KMS-11 (cell line): ENCODE data around the gene ZBED1.

ENCODE experiments used
- H2AFZ ChIP-seq: fragments of 200-600 bp; sonication (generic); 2 replicates; pipeline ENCODE4 v1.6.1; 2016; ENCODE audit warnings: antibody characterized with exemption, mixed run types, low read depth
- H3K27ac ChIP-seq: fragments of 200-600 bp; sonication (generic); 2 replicates; pipeline ENCODE4 v1.6.1; 2016; ENCODE audit warnings: mild to moderate bottlenecking, mixed run types
- H3K27me3 ChIP-seq: fragments of 200-600 bp; sonication (generic); 2 replicates; pipeline ENCODE4 v1.6.1; 2017; ENCODE audit warnings: mild to moderate bottlenecking, low read depth, mixed run types, moderate library complexity; ENCODE audit not compliant: insufficient read depth
- H3K36me3 ChIP-seq: fragments of 200-600 bp; sonication (generic); 2 replicates; pipeline ENCODE4 v1.6.1; 2017; ENCODE audit warnings: mild to moderate bottlenecking, mixed run types; ENCODE audit not compliant: insufficient read depth
- H3K4me1 ChIP-seq: fragments of 200-600 bp; sonication (generic); 2 replicates; pipeline ENCODE4 v1.6.1; 2016; ENCODE audit warnings: mild to moderate bottlenecking, low read depth, mixed run types; ENCODE audit not compliant: poor library complexity, severe bottlenecking
- H3K4me2 ChIP-seq: fragments of 200-600 bp; sonication (generic); 2 replicates; pipeline ENCODE4 v1.7.0; 2016; ENCODE audit warnings: mild to moderate bottlenecking, mixed run types
- H3K4me3 ChIP-seq: fragments of 200-600 bp; sonication (generic); IDR thresholded peaks from 2 replicates; pipeline ENCODE4 v1.6.1; 2017; ENCODE audit warnings: low read depth, low read length, mixed read lengths; ENCODE audit not compliant: insufficient read depth
- H3K79me2 ChIP-seq: fragments of 200-600 bp; sonication (generic); 2 replicates; pipeline ENCODE4 v1.6.1; 2016; ENCODE audit warnings: low read depth, mixed run types; ENCODE audit not compliant: insufficient read depth
- H3K9ac ChIP-seq: fragments of 200-600 bp; sonication (generic); 2 replicates; pipeline ENCODE4 v1.6.1; 2016; ENCODE audit warnings: mild to moderate bottlenecking, mixed run types
- H4K20me1 ChIP-seq: fragments of 200-600 bp; sonication (generic); 2 replicates; pipeline ENCODE4 v1.6.1; 2016; ENCODE audit warnings: mild to moderate bottlenecking, mixed run types; ENCODE audit not compliant: insufficient read depth
- TF ChIP-seq, protein P1 (sequence below): fragments of 200-600 bp; sonication (generic); conservative IDR thresholded peaks from 2 replicates; pipeline ENCODE4 v1.6.1; 2017; ENCODE audit warnings: low read depth, mild to moderate bottlenecking, antibody characterized with exemption, low read length, moderate library complexity, mixed read lengths

The ZBED1 gene

DNA sequence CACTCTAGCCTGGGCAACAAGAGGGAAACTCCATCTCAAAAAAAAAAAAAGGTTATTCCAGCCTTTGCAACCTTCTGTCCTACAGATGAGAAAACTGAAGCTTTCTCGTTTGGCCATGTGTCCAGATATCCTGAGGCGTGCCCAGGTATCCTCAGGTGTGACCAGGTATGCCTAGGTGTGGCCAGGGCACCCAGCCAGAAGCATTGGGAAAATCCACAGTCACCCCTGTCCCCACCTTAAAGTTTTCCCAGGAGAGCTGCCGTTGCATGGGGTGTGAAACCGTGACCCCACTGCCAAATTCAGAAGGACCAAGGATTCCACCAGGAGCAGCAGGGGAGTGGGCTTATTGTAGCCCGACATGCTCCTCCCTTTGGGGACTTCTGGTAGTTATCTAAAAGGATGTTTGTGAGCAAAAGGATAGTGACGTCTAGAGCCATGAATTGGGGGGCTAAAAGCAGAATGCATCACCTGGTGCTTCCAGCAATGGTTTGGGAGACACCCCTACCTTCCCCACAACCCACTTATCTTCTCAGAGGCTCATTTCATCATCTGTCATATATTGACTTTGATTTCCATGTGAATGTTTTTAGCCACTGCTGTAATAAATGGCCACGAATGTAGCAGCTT, 4.0 kb upstream of the ZBED1 start:
- Histone ChIP-seq H3K9ac (no peak overlapping the region), H2AFZ (no peak overlapping the region), H3K4me2 (no peak overlapping the region), H3K27ac (no peak overlapping the region), H3K36me3 (no peaks in the 10 kb centered on the region), H3K4me3 (no peak overlapping the region), H3K4me1 (no peaks in the 10 kb centered on the region), H4K20me1 (no peaks in the 10 kb centered on the region), H3K27me3 (no peaks in the 10 kb centered on the region), H3K79me2 (peaks cover 4% of the 10 kb centered on the region)
- TF ChIP-seq, protein P1, sequence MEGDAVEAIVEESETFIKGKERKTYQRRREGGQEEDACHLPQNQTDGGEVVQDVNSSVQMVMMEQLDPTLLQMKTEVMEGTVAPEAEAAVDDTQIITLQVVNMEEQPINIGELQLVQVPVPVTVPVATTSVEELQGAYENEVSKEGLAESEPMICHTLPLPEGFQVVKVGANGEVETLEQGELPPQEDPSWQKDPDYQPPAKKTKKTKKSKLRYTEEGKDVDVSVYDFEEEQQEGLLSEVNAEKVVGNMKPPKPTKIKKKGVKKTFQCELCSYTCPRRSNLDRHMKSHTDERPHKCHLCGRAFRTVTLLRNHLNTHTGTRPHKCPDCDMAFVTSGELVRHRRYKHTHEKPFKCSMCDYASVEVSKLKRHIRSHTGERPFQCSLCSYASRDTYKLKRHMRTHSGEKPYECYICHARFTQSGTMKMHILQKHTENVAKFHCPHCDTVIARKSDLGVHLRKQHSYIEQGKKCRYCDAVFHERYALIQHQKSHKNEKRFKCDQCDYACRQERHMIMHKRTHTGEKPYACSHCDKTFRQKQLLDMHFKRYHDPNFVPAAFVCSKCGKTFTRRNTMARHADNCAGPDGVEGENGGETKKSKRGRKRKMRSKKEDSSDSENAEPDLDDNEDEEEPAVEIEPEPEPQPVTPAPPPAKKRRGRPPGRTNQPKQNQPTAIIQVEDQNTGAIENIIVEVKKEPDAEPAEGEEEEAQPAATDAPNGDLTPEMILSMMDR: no peak

DNA sequence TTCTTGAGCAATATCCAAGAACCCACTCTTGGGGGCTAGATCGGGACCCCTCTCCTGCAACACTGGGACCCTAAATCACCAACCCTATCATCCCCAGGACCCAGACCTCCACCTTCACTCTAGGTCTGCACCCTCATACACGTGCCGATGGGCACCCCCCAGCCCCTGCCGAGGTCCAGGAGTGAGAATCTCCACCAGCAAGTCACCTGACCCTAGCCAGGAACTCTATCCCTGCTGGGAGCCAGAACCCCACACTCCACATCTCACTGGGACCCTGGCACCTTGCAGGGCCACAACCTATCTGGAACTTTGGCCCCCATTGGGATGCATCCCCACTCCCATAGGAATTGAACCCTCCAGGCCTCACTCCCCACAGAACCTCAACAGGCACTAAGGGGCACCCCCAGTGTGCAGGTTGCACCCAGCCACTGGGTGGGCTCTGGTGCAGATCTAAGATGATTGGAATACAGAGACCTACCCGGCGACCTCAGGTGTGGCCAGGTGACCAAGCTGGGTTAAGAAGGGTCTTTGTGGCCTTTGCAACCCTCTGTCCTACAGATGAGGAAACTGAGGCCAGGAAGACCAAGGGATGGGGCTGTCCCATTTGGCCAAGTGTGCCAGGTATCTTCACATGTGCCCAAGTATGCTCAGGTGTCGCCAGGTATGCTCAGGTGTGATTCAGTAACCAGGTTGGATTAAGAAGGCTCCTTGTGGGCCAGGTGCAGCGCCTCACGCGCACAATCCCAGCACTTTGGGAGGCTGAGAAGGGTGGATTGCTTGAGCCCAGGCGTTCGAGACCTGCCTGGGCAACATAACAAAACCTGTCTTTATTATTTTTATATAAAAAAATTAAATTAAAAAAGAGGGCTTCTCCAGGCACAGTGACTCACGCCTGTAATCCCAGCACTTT, 3.1 kb upstream of the ZBED1 start:
- TF ChIP-seq, protein P1: no peak
- Histone ChIP-seq H3K36me3 (no peaks in the 10 kb centered on the region), H3K4me3 (no peak overlapping the region), H3K4me1 (no peaks in the 10 kb centered on the region), H3K79me2 (peaks cover 14% of the 10 kb centered on the region), H3K27me3 (no peaks in the 10 kb centered on the region), H3K9ac (no peak overlapping the region), H2AFZ (no peak overlapping the region), H3K27ac (no peak overlapping the region), H4K20me1 (no peaks in the 10 kb centered on the region), H3K4me2 (no peak overlapping the region)

DNA sequence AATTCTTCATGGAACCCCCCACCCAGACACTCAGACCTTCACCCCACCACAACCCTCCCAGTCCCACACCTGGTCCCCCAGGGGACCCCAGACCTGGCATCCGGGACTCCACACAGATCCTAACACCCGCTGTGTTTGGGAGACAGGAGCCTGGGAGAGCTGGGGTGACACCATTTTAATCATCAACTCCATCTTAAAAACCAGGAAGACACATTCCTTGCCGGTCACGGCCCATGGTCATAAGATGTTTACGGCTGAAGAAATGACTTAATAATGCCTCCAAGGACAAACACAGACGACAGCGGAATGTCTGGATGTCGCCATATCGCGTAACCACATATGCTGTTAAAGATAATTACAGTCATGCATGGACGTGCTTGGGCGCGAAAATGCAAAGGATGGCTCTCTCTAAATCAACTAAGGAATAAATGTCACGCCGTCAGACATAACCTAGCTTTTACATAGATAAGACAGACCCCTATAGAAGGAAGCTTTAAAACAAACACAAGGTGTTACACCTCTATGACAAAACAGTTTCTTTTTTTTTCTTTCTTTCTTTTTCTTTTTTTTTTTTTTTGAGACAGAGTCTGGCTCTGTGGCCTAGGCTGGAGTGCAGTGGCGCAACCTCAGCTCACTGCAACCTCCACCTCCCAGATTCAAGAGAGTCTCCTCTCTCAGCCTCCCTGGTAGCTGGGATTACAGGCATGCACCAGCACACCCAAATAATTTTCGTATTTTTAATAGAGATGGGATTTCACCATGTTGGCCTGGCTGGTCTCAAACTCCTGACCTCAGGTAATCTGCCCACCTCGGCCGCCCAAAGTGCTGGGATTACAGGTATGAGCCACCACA, 2.1 kb upstream of the ZBED1 start:
- H3K9ac ChIP-seq: no peak overlapping the region
- no peaks in the 10 kb centered on the region for H3K36me3 ChIP-seq
- peaks cover 21% of the 10 kb centered on the region for H3K79me2 ChIP-seq
- peaks cover 4% of the 10 kb centered on the region for H3K4me1 ChIP-seq
- H2AFZ ChIP-seq: no peak overlapping the region
- no peak overlapping the region for H3K4me3 ChIP-seq
- H4K20me1 ChIP-seq: no peaks in the 10 kb centered on the region
- no peak overlapping the region for H3K4me2 ChIP-seq
- TF ChIP-seq, protein P1: no peak
- H3K27ac ChIP-seq: no peak overlapping the region
- no peaks in the 10 kb centered on the region for H3K27me3 ChIP-seq

DNA sequence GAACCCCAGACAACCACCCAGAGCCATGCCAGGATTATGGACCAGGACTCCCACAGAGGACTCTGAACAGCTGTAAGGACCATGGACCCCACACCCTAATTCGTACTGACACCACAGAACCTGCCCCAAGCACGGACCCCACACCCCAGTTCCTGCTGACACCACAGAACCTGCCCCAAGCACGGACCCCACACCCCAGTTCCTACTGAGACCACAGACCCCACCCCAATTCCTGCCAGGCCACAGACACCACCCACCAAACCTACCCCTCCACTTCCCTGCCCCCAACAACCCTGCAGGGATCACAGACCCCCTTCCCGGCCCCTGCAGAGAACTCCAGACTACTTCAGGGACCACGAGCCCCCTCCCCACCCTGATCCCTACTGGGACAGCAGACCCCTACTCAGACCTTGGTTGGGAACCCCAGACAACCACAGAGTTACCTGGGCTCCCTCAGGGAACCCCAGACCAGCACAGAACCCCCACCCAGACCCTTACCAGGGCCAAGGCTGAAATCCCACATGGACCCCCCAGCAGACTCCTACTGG, 1.4 kb upstream of the ZBED1 start:
- H2AFZ ChIP-seq: no peak overlapping the region
- H3K36me3 ChIP-seq: no peaks in the 10 kb centered on the region
- H3K4me3 ChIP-seq: no peak overlapping the region
- H3K27ac ChIP-seq: no peak overlapping the region
- no peaks in the 10 kb centered on the region for H4K20me1 ChIP-seq
- no peak overlapping the region for H3K4me2 ChIP-seq
- H3K9ac ChIP-seq: no peak overlapping the region
- no peaks in the 10 kb centered on the region for H3K27me3 ChIP-seq
- TF ChIP-seq, protein P1: no peak
- peaks cover 27% of the 10 kb centered on the region for H3K79me2 ChIP-seq
- peaks cover 6% of the 10 kb centered on the region for H3K4me1 ChIP-seq
